Activated T-cell treated with anti-CD3 and anti-CD28 coated beads, Interleukin-2, amount 50 U/mL, for 4 hours (primary cell): ENCODE data around the gene DNMT1. TPM values are rescaled to one million over a fixed set of nuclear protein-coding genes. Genes with fewer than 3 reads are reported as not detected.
"Not testable (repeated sequence)": the region's sequence is repeated elsewhere in the genome, so short reads cannot be mapped to it uniquely, and the experiment has no call there.

ENCODE experiments used
- ATAC-seq, 2 donors: fragments of 200-7000 bp; cut with Tn5 transposase; one replicate each; pipeline ENCODE4 v1.10.0; 2021
- DNase-seq: peaks from one replicate; pipeline ENCODE4 v3.0.0-alpha.2; 2020
- H3K27me3 Mint-ChIP-seq: one replicate; pipeline ENCODE4 v1.8.0; 2021; ENCODE audit warnings: low read depth, mixed read lengths
- H3K36me3 Mint-ChIP-seq: one replicate; pipeline ENCODE4 v1.8.0; 2022; ENCODE audit warnings: mixed read lengths; ENCODE audit not compliant: insufficient read depth
- H3K4me1 Mint-ChIP-seq: one replicate; pipeline ENCODE4 v1.8.0; 2021; ENCODE audit warnings: low read depth, mixed read lengths
- H3K4me3 Mint-ChIP-seq: one replicate; pipeline ENCODE4 v1.8.0; 2021; ENCODE audit warnings: mild to moderate bottlenecking, moderate library complexity, mixed read lengths
- H3K9me3 Mint-ChIP-seq: one replicate; pipeline ENCODE4 v1.8.0; 2021; ENCODE audit warnings: mixed read lengths
- total RNA-seq, 3 donors: library from RNA; stranded (reverse); gene quantifications; one replicate each; pipeline ENCODE4 v1.2.1, GENCODE V29; 2021

DNMT1 gene
- total RNA-seq: 100 to 1,000 TPM; 353 to 433 (median 355) TPM

GRCh38 chr19:10194500-10195198 is at the start of gene DNMT1:
TSS of gene DNMT1 (minus strand) at chr19:10194953. CDS start at chr19:10194899, 54 bp downstream.
- peak within 1 kb of the TSS; percentile 95 for H3K4me3 Mint-ChIP-seq
- no peaks in the 10 kb centered on the region for H3K9me3 Mint-ChIP-seq
- no peaks in the 10 kb centered on the region for H3K27me3 Mint-ChIP-seq
- peak; percentile 94 for DNase-seq
- peaks cover 11% of the 10 kb centered on the region for H3K36me3 Mint-ChIP-seq
- H3K4me1 Mint-ChIP-seq: peaks cover 37% of the 10 kb centered on the region
- ATAC-seq: peak; percentile 94

- H3K27me3 Mint-ChIP-seq: no peaks in the 10 kb centered on the region
- DNase-seq (no peak), ATAC-seq (no peak)
- H3K4me1 Mint-ChIP-seq: no peaks in the 10 kb centered on the region
- H3K4me3 Mint-ChIP-seq: no peak overlapping the region
- H3K36me3 Mint-ChIP-seq: no peaks in the 10 kb centered on the region
- no peaks in the 10 kb centered on the region for H3K9me3 Mint-ChIP-seq
Measured at GRCh38 chr19:10243606-10244005, 48.9 kb upstream of the DNMT1 start.

- DNase-seq, H3K9me3 Mint-ChIP-seq, H3K4me1 Mint-ChIP-seq, H3K27me3 Mint-ChIP-seq, H3K4me3 Mint-ChIP-seq, ATAC-seq, H3K36me3 Mint-ChIP-seq: not testable (repeated sequence)
Measured at GRCh38 chr19:10241826-10242449, 47.2 kb upstream of the DNMT1 start.

DNA sequence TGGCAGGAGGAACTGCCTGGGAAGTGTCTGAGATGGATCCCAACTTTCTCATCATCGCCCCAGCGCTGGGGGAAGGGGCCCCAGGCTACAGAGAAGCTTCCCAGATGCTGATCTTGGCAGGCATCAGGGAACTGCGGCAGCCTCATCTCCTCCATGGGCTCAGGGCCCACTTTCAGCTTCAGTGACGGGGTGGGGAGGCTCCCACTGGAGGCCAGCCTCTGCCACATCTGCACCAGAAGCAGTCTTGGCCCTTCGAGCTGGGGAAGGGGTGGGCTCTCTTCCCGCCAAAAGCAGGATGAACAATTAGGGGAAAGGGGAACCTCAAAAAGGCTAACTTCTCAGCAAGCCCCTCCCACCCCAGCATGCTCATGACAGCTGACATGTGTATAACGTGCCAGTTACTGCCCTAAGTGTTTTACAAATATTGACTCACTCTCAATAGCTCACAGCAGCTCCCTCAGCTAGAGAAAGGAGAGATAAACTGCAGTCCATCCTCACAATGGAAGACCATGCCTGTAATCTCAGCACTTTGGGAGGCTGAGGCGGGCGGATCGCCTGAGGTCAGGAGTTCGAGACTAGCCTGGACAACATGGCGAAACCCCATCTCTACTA is 43.5 kb upstream of the DNMT1 start:
- Mint-ChIP-seq H3K4me1 (peaks cover 14% of the 10 kb centered on the region), H3K9me3 (no peaks in the 10 kb centered on the region), H3K4me3 (no peak overlapping the region), H3K36me3 (no peaks in the 10 kb centered on the region), H3K27me3 (no peaks in the 10 kb centered on the region)
- ATAC-seq (no peak), DNase-seq (no peak)

DNA sequence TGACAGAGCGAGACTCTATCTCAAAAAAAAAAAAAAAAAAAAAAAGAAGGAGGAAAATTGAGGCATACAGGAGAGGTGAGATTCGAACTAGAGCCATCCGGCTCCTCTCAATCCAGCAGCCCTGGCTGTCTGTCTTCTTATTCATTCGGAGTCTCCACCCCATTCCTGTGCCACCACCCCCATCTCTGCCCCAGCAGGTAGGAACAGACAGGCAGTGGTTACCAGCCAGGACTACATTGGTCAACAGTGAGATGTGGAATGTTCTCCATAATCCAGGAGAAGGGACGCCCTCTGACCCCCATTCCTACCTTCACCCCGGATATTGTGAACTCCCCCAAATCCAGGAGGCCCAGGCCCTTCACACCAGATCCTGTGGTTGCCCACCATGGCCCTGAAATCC is 42.9 kb upstream of the DNMT1 start:
- H3K4me3 Mint-ChIP-seq: no peak overlapping the region

DNA sequence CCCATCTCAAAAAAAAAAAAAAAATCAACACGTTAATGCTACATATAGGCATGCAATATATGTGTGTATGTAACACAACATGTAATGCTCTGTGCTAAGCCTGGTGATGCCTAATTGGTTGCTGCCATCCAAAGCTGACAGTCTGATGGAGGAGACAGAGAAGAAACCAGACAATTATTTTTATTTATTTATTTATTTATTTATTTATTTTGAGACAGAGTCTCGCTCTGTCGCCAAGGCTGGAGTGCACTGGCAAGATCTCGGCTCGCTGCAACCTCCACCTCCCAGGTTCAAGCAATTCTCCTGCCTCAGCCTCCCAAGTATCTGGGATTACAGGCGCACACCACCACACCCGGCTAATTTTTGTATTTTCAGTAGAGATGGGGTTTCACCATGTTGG is 40.7 kb upstream of the DNMT1 start:
- ATAC-seq, H3K9me3 Mint-ChIP-seq, DNase-seq, H3K36me3 Mint-ChIP-seq, H3K27me3 Mint-ChIP-seq: not testable (repeated sequence)
- peak overlapping the region; percentile 92 for H3K4me3 Mint-ChIP-seq
- peaks cover 16% of the 10 kb centered on the region for H3K4me1 Mint-ChIP-seq

More for the DNA sequence above, 42.9 kb upstream of the DNMT1 start:
- Mint-ChIP-seq H3K4me1 (peaks cover 14% of the 10 kb centered on the region), H3K36me3 (no peaks in the 10 kb centered on the region), H3K9me3 (no peaks in the 10 kb centered on the region), H3K27me3 (no peaks in the 10 kb centered on the region)
- DNase-seq: no peak
- no peak for ATAC-seq

DNA sequence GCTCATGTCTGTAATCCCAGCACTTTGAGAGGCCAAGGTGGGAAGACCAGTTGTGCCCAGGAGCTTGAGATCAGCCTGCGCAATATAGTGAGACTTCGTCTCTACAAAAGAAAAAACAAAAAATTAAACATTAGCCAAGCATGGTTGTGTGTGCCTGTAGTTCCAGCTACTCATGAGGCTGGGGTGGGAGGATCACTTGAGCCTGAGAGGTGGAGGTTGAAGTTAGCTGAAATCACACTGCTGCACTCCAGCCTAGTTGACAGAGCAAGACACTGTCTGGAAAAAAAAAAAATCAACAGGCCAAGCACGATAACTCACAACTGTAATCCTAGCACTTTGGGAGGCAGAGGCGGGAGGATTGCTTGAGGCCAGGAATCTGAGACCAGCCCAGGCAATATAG is 40.2 kb upstream of the DNMT1 start:
- Mint-ChIP-seq H3K4me3 (no peak overlapping the region), H3K4me1 (peaks cover 16% of the 10 kb centered on the region), H3K36me3 (no peaks in the 10 kb centered on the region), H3K9me3 (no peaks in the 10 kb centered on the region), H3K27me3 (no peaks in the 10 kb centered on the region)
- no peak for DNase-seq
- ATAC-seq: no peak

DNA sequence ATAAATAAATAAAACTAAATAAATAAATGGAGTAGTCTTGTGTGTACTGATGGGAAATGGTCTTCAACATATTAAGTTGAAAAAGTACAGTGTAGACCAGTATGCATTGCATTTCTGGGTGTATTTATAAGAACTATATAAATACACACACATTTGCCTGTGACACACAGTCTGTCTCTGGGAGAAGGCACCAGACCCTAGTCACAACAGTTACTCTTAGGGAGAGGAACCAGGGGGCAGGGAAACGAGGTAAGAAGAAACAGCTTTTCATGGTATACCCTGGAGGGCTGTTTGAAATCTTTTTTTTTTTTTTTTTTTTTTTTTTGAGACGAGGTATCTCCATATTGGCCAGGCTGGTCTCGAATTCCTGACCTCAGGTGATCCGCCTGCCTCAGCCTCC is 39.2 kb upstream of the DNMT1 start:
- Mint-ChIP-seq H3K9me3 (no peaks in the 10 kb centered on the region), H3K27me3 (no peaks in the 10 kb centered on the region), H3K36me3 (no peaks in the 10 kb centered on the region), H3K4me1 (peaks cover 23% of the 10 kb centered on the region), H3K4me3 (no peak overlapping the region)
- DNase-seq (no peak), ATAC-seq (no peak)

DNA sequence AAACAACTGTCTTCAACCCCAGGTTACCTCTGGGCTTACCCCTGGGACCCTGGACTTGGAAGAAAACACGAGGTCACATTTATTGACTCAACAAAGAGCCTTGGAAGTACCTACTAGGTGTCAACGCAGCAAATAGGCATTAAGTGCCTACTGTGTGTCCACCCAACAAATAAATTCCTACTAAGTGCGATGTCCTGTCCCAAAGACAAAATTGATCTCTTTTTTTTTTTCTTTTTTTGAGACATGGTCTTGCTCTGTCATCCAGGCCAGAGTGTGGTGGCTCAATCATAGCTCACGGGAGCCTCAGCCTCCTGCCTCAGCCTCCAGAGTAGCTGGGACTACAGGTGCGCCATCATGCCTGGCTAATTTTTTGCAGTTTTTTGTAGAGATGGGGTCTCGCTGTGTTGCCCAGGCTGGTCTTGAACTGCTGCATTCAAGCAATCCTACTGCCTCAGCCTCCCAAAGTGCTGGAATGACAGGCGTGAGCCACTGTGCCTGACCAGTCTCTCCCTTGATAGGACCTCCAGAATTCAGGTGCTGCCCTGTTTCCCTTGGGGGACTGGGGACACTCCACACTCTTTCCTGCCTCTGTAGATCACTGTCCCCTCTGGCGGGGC is 37.0 kb upstream of the DNMT1 start:
- DNase-seq: no peak
- Mint-ChIP-seq H3K4me1 (peaks cover 24% of the 10 kb centered on the region), H3K27me3 (no peaks in the 10 kb centered on the region), H3K4me3 (peak overlapping the region; percentile 76), H3K36me3 (no peaks in the 10 kb centered on the region), H3K9me3 (no peaks in the 10 kb centered on the region)
- no peak for ATAC-seq

GRCh38 chr19:10230861-10231611 is 36.3 kb upstream of the DNMT1 start, which contains the start of gene S1PR2:
TSS of gene S1PR2 (minus strand) at chr19:10231331. CDS start at chr19:10224905, 6,426 bp downstream.
- peak within 1 kb of the TSS; percentile 87 for H3K4me3 Mint-ChIP-seq
- peak; percentile 66 for DNase-seq
- no peaks in the 10 kb centered on the region for H3K9me3 Mint-ChIP-seq
- H3K4me1 Mint-ChIP-seq: peaks cover 22% of the 10 kb centered on the region
- H3K36me3 Mint-ChIP-seq: peaks cover 2% of the 10 kb centered on the region
- peak; percentile 60 to 71 for ATAC-seq
- no peaks in the 10 kb centered on the region for H3K27me3 Mint-ChIP-seq

GRCh38 chr19:10230173-10230860 is 35.6 kb upstream of the DNMT1 start:
- H3K36me3 Mint-ChIP-seq: peaks cover 2% of the 10 kb centered on the region
- H3K9me3 Mint-ChIP-seq: no peaks in the 10 kb centered on the region
- H3K4me1 Mint-ChIP-seq: peaks cover 19% of the 10 kb centered on the region
- H3K27me3 Mint-ChIP-seq: no peaks in the 10 kb centered on the region
- ATAC-seq: peak; percentile 74 to 76
- peak overlapping the region; percentile 87 for H3K4me3 Mint-ChIP-seq
- DNase-seq: peak; percentile 84

GRCh38 chr19:10228920-10229319 is 34.2 kb upstream of the DNMT1 start:
- DNase-seq: peak; percentile 23
- H3K4me3 Mint-ChIP-seq: peak overlapping the region; percentile 67
- no peaks in the 10 kb centered on the region for H3K9me3 Mint-ChIP-seq
- peaks cover 6% of the 10 kb centered on the region for H3K36me3 Mint-ChIP-seq
- ATAC-seq: no peak
- H3K27me3 Mint-ChIP-seq: no peaks in the 10 kb centered on the region
- peaks cover 14% of the 10 kb centered on the region for H3K4me1 Mint-ChIP-seq

GRCh38 chr19:10228393-10228792 is 33.6 kb upstream of the DNMT1 start:
- ATAC-seq (no peak), DNase-seq (no peak)
- Mint-ChIP-seq H3K27me3 (no peaks in the 10 kb centered on the region), H3K9me3 (no peaks in the 10 kb centered on the region), H3K4me3 (no peak overlapping the region), H3K36me3 (peaks cover 7% of the 10 kb centered on the region), H3K4me1 (peaks cover 12% of the 10 kb centered on the region)
